Nucleus accumbens (tissue), 56 donors: ENCODE results near the gene ZBTB20.
"Not testable (repeated sequence)": the region's sequence is repeated elsewhere in the genome, so short reads cannot be mapped to it uniquely, and the experiment has no call there.

Experiments
- DNase-seq, 56 donors: peaks; one replicate each; lab custom pipeline; 2025; lab: John Stamatoyannopoulos, UW

The ZBTB20 gene

DNA sequence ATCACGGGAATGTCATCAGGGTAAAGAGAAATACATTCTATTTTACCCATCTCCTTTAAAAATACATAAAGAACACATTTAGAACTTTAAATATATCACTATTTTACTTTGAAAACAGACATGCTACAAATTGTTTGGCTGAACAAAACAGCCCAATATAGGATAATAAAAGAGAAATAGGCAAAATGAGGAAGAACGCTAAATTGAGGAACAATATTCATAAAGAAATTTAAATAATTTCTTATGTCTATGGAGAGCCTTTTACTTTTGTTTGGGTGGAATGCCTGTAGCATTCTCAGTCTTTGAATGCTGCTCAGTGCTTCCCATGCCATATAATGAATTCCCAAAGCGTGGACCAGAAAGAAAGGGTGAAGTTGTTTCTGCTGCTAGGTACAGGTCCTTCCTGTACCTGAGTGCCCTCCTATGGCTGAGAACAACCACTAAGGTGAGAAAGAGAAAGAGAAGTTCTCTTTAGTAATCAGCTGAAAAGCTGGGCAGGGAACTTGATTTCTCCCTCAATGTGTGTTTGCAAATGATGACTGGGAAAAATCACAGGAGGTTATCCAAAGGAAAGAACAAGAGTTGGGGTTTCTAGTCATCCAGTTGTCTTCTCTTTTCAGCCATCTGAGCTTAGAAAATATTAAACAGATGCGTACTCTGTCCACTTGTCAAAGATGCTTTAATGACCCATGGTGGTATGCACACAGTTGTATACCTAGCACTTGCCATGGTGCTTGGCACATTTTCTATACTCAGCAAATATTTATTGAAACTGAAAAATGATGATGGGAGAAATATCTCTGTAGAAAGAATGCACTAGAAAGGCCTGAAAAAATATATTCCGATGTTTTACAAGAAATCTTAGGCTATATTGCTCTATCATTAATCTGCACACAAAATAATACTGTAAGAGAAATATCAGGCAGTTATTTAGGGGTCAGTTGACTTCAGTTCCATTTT is 448.7 kb downstream of the ZBTB20 start:
- DNase-seq, result no peak

GRCh38 chr3:114697401-114697800 is 449.7 kb downstream of the ZBTB20 start:
- DNase-seq, result no peak

DNA sequence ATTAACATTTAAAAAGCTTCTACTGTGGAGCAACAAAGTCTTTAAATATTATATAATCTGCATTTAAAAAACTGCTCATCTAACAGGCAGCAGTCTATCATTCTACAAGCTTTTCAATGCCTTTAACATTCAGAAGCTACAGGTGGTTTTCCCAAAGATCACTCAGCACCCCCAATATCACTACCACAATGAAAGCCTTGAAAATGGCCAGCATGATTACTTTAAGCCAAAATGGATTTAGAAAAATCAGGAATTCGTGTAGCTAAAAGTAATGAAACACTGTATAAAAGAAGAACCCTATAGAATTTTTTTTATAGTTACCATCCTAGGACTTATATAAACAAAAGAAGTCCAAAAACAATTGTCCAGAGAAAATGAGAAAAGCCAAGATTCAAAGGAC is 452.8 kb downstream of the ZBTB20 start:
- no peak for DNase-seq

GRCh38 chr3:114691871-114692270 is 455.2 kb downstream of the ZBTB20 start:
- DNase-seq, result no peak

DNA sequence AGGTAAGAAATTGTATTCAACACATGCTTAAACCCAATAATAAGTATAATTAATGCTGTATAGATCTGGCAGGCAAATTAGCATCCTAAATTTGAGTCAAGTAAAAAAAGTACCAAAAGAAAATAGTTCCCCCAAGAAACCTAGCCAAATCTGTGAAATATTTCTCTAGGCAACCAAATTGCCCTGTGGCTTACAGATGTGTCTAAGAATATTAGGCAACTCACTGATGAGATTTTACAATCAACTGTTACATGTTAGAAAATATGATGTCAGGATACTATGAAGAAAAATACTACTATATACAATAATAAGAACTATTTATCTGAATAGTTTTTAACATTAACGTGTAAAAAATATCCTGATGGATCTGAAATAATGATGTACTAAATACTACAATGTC is 456.2 kb downstream of the ZBTB20 start:
- no peak for DNase-seq

- no peak for DNase-seq
Measured at GRCh38 chr3:114687151-114687550, 459.9 kb downstream of the ZBTB20 start.

DNA sequence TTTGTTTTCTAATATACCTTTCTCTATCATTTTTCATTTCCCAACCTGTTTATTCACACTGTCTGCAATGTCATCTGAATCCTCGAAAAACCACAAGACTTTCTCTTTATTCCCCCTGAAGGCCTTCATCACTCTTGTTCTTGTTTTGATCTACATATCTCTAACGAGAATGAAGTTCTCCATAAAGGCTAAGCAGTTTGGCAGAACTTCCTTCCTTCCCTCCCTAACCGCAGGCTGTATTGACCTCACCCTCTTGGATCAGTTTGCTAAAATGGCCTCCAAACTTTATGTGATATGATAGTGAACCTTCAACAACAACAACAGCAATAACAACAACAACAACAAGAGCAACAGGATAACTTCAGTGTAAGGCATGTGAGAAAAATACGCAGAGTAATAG is 460.5 kb downstream of the ZBTB20 start:
- no peak for DNase-seq

GRCh38 chr3:114685161-114685560 is 461.9 kb downstream of the ZBTB20 start:
- DNase-seq, result no peak

DNA sequence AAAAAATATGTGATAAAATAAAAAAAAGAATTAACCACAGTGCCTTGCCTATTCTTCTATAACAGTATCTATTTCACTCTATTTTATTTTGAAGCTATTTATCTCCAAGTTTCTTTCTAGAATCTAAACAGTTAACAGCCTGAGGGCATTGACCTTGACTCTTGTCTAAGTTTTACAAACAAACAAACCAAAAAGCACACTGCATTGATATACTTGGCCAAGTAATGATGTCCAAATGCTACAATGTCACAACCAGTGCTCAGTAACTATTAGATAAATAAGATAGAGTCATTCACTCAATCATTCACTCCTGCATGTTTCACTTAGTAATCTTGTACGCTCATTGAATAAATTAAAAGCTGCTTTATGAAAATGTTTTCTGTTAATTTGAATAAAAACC is 466.8 kb downstream of the ZBTB20 start:
- DNase-seq, result no peak

DNA sequence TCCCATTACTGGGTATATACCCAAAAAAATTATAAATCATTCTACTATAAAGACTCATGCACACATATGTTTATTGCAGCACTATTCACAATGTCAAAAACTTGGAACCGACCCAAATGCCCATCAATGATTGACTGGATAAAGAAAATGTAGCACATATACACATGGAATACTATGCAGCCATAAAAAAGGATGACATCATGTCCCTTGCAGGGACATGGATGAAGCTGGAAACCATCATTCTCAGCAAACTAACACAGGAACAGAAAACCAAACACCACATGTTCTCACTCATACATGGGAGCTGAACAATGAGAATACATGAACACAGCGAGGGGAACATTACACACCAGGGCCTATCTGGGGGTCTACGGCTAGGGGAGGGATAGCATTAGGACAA is 467.3 kb downstream of the ZBTB20 start:
- not testable (repeated sequence) for DNase-seq

DNA sequence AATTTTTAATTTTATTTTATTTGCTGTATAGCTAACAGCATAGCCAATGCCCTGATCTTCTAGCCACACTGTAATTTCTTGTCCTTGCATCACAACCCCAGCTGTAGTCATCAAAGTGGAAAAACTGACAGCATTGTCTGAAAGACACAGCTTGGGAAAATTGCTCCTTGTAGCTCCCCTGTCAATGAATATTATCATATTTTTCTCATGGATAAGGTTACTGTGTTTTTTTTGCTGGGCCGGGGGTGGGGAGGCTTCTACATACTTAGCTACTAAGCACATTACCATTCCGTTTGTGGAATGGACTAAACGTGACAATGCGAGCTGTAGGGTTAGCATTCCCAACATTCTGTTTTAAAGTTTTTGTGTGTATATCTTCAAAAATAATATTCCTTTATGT is 472.0 kb downstream of the ZBTB20 start:
- DNase-seq, result no peak

- no peak for DNase-seq
Measured at GRCh38 chr3:114674036-114674435, 473.1 kb downstream of the ZBTB20 start.

- DNase-seq, result no peak
Measured at GRCh38 chr3:114673481-114673880, 473.6 kb downstream of the ZBTB20 start.

- DNase-seq, result no peak
Measured at GRCh38 chr3:114672692-114673447, 474.2 kb downstream of the ZBTB20 start.

DNA sequence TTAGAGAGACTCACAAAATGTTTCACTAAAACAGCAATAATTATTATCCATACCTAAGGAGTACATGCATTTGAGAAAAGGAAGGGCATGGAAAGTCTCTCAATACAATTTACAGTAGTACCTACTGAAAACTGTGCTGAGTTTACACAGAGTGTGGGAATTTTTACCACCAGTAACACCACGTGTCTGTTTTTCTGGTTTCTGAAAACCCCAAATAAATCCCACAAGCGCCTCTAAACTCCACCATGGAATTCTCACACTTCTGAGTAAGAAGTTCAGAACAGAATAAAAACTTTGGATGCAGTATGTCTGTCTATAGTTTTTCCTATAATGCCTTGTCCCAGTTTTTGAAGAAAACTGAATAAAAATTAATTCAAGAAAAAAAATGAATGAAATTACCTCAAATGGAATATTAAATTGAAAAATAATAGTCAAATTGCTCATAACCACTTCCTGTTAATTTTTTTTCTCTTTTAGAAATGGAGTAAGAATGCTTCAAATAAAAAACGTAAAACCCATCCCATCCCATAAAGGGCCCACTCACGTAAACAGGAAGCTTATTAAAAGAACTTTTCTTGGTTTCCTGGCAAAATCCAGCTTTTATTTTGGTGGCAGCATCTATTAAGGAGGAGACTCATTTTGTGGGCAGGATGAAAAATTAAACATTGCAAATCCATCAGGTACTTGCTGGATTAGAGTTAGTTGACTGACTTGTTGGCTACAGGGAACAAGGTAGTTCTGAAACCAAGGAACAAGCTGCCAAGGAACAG is 475.2 kb downstream of the ZBTB20 start:
- DNase-seq, result no peak

DNA sequence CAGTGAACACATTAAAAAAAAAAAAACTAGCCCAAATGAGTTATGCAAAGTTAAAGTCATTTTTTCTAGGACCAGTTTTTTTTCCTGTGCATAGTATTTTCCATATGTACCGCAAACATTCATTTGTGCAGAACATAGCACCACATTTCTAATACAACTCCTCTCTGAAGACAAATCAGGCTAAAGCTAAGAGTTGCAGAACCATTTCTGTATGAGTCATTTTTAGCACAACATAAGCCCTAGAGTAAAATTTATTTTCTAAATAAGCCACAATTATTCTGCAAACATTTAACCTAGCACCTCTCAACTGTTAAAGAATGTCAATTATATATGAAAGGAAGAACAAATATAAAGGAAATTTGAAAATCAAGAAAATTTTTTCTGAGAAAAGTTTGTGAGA is 477.5 kb downstream of the ZBTB20 start:
- no peak for DNase-seq

GRCh38 chr3:114668099-114668498 is 479.0 kb downstream of the ZBTB20 start:
- no peak for DNase-seq

DNA sequence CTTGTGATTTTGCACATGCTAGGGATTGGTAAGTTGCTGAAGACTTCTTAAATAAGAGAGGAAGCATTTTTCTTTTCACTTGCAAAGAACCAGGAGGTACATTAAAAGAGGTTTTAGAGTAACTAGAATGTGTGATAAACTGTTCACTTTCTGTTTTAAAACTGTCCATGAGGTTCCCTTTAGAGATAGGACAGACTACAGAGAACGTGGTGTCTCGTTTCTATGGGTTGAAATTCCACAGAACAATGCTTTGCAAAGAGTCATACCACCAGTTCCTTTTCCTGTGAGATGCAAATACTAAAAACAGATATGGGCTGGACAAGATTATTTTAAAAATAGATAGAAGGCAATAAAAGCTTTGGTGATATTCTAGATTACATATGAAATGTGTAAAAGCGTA is 480.5 kb downstream of the ZBTB20 start:
- DNase-seq, result no peak

DNA sequence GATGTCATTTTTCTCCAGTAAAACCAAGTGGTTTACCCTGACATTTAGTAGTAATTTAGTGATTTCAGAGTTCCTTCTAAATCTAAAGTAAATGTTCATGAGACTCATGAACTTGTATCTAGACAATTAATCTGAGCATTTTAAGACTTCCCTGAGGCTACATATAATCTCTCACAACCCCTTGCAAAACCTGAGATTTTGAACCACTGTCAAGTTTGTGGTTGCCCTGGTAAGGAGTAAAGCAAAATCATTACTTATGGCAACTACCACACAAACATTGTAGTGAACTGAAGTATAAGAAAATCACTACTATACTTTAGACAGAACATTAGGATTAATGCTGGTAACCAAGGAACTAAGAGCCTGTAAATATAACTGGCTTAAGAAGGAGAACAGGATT is 483.1 kb downstream of the ZBTB20 start:
- DNase-seq, result no peak

DNA sequence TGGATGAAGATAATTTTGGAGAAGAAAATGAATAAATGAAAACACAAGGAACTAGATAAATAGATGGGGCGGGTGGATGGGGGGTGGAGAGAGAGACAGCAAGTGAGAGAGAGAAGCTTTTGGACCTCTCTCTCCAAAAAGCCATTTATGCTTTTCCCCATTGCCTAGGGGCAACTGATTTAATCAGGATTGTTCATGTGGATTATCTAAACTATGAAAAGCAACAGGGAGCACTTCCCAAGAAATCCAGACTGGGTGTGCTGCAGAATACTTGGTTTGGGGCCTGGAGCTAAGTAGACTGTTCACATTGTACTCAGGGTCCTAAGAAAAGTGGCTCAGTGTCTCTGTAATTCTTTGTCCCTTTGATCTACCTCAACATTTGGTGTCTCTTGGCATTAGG is 486.3 kb downstream of the ZBTB20 start:
- DNase-seq, result no peak

DNA sequence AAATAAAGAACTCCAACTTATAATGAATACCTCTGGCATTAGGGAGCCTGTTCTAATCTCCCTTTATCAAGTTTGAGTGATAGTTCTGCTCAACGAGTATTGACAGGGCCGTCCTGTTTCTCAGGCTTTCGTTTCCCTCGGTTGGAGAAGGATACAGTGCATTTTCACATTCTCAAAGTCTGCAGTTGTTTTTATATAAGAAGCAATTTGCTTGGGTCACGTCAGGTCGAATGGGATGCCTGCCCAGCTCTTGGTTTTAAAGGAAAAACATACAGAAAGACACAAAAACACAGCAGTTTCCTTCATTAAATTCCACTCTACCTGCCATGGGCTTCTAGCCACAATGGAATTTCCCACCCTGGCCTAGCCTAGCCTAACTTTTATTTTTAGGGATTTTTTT is 487.0 kb downstream of the ZBTB20 start:
- DNase-seq, result peak in 1 of 56 donors; percentile 1
